GM23338 (cell line): ENCODE measurements around the gene MYO18A. TPM values are rescaled to one million over a fixed set of nuclear protein-coding genes. Genes with fewer than 3 reads are reported as not detected.
"Not testable (repeated sequence)": the region's sequence is repeated elsewhere in the genome, so short reads cannot be mapped to it uniquely, and the experiment has no call there.

Experiments used
- ATAC-seq: fragments of 200-7000 bp; cut with Tn5 transposase; 3 replicates; pipeline ENCODE4 v1.9.1; 2020
- DNase-seq: peaks from one replicate; pipeline ENCODE4 v3.0.0-alpha.2; 2015; ENCODE audit warnings: low spot score
- H2AFZ ChIP-seq: fragments of 200-600 bp; sonication (generic); 2 replicates; pipeline ENCODE4 v1.8.0; 2016; ENCODE audit warnings: antibody characterized with exemption, mild to moderate bottlenecking, moderate library complexity
- H3F3A ChIP-seq: fragments of 200-600 bp; sonication (generic); replicated peaks from 2 replicates; pipeline ENCODE4 v1.8.0; 2017; ENCODE audit warnings: antibody characterized with exemption, mixed run types, low read depth
- H3K27ac ChIP-seq: fragments of 200-600 bp; sonication (generic); 2 replicates; pipeline ENCODE4 v1.6.1; 2016; ENCODE audit warnings: low read depth
- H3K27me3 ChIP-seq: fragments of 200-600 bp; sonication (generic); 2 replicates; pipeline ENCODE4 v1.8.0; 2016; ENCODE audit warnings: mild to moderate bottlenecking, mixed run types, moderate library complexity; ENCODE audit not compliant: insufficient read depth
- H3K36me3 ChIP-seq: fragments of 200-600 bp; sonication (generic); 2 replicates; pipeline ENCODE4 v1.8.0; 2016; ENCODE audit warnings: mild to moderate bottlenecking; ENCODE audit not compliant: insufficient read depth
- H3K4me1 ChIP-seq: fragments of 200-600 bp; sonication (generic); 2 replicates; pipeline ENCODE4 v1.8.0; 2016; ENCODE audit warnings: mild to moderate bottlenecking, moderate library complexity; ENCODE audit not compliant: insufficient read depth
- H3K4me2 ChIP-seq: fragments of 200-600 bp; sonication (generic); 2 replicates; pipeline ENCODE4 v1.7.1; 2017; ENCODE audit warnings: mixed run types
- H3K4me3 ChIP-seq: fragments of 200-600 bp; sonication (generic); 2 replicates; pipeline ENCODE4 v1.6.1; 2016; ENCODE audit warnings: mixed run types
- H3K79me2 ChIP-seq: fragments of 200-600 bp; sonication (generic); replicated peaks from 2 replicates; pipeline ENCODE4 v1.8.0; 2017; ENCODE audit warnings: mild to moderate bottlenecking; ENCODE audit not compliant: insufficient read depth
- H3K9me2 ChIP-seq: fragments of 200-600 bp; sonication (generic); 2 replicates; pipeline ENCODE4 v1.8.0; 2017; ENCODE audit not compliant: insufficient read depth
- H4K20me1 ChIP-seq: fragments of 200-600 bp; sonication (generic); replicated peaks from 2 replicates; pipeline ENCODE4 v1.8.0; 2017; ENCODE audit warnings: mild to moderate bottlenecking; ENCODE audit not compliant: insufficient read depth
- H3K27ac Mint-ChIP-seq: 2 replicates; pipeline ENCODE4 v1.8.0; 2020; ENCODE audit warnings: inconsistent platforms, mild to moderate bottlenecking, moderate library complexity, mixed read lengths
- H3K27me3 Mint-ChIP-seq: 3 replicates; pipeline ENCODE4 v1.8.0; 2022; ENCODE audit warnings: low read depth, mild to moderate bottlenecking, moderate library complexity, mixed read lengths, inconsistent platforms; ENCODE audit not compliant: insufficient read depth, poor library complexity
- H3K36me3 Mint-ChIP-seq: 3 replicates; pipeline ENCODE4 v1.8.0; 2021; ENCODE audit warnings: low read depth, mild to moderate bottlenecking, inconsistent platforms, moderate library complexity, mixed read lengths
- H3K4me1 Mint-ChIP-seq: 3 replicates; pipeline ENCODE4 v1.8.0; 2020; ENCODE audit warnings: mild to moderate bottlenecking, inconsistent platforms, mixed read lengths
- H3K4me3 Mint-ChIP-seq: 3 replicates; pipeline ENCODE4 v1.8.0; 2021; ENCODE audit warnings: moderate library complexity, mild to moderate bottlenecking, inconsistent platforms, mixed read lengths
- H3K9me3 Mint-ChIP-seq: 3 replicates; pipeline ENCODE4 v1.8.0; 2020; ENCODE audit warnings: moderate library complexity, mild to moderate bottlenecking, inconsistent platforms, mixed read lengths
- ETS1 ChIP-seq: IDR thresholded peaks from 2 replicates; pipeline ENCODE4 v1.6.1; 2016; ENCODE audit warnings: antibody characterized with exemption
- JUNB ChIP-seq: IDR thresholded peaks from one replicate; pipeline ENCODE4 v1.6.1; 2016; ENCODE audit warnings: antibody characterized with exemption; ENCODE audit not compliant: unreplicated experiment
- NANOG ChIP-seq: IDR thresholded peaks from 2 replicates; pipeline ENCODE4 v1.6.1; 2016; ENCODE audit warnings: antibody characterized with exemption, borderline replicate concordance
- POLR2AphosphoS5 ChIP-seq: IDR thresholded peaks from 2 replicates; pipeline ENCODE4 v1.6.1; 2016; ENCODE audit warnings: antibody characterized with exemption, low read depth
- REST ChIP-seq: IDR thresholded peaks from one replicate; pipeline ENCODE4 v1.6.1; 2018; ENCODE audit warnings: antibody characterized with exemption; ENCODE audit not compliant: unreplicated experiment
- STAT1 ChIP-seq: IDR thresholded peaks from one replicate; pipeline ENCODE4 v1.6.1; 2016; ENCODE audit warnings: antibody characterized with exemption; ENCODE audit not compliant: unreplicated experiment
- ZNF114 ChIP-seq: fragments of 250-450 bp; sonication (Bioruptor Pico); IDR thresholded peaks from 2 replicates; pipeline ENCODE4 v1.5.0; 2020; ENCODE audit warnings: mild to moderate bottlenecking, moderate library complexity
- ZNF331 ChIP-seq: fragments of 250-450 bp; sonication (Bioruptor Pico); IDR thresholded peaks from 2 replicates; pipeline ENCODE4 v1.5.0; 2020; ENCODE audit warnings: low read depth, mild to moderate bottlenecking, moderate library complexity
- ZNF462 ChIP-seq: fragments of 250-450 bp; sonication (Bioruptor Pico); IDR thresholded peaks from 2 replicates; pipeline ENCODE4 v1.5.0; 2020; ENCODE audit warnings: mild to moderate bottlenecking, moderate library complexity
- polyA plus RNA-seq: library from polyadenylated mRNA; unstranded; fragments of >200 nt; fragmentation: Nextera tagmentation; extraction: Ambion mirVana; gene quantifications from 2 replicates; pipeline ENCODE4 v1.2.1, GENCODE V29; 2016
- total RNA-seq: library from RNA; depleted of rRNA; stranded (reverse); fragments of >200 nt; shearing (Covaris generic); gene quantifications from 2 replicates; pipeline ENCODE4 v1.2.3, GENCODE V29; 2014

MYO18A gene
- total and polyA plus RNA-seq, 2 experiments from 2014 or later: 18.3 to 37.5 TPM

GRCh38 chr17:29147682-29148081 is 32.5 kb downstream of the MYO18A start (continued):
- TF ChIP-seq REST (no peak), NANOG (no peak), ZNF114 (CRISPR knock-in tag) (no peak)

GRCh38 chr17:29147228-29147627 is 33.0 kb downstream of the MYO18A start:
- not testable (repeated sequence) for H3K9me2 ChIP-seq, H3K27me3 Mint-ChIP-seq, H3F3A ChIP-seq, H3K4me3 ChIP-seq, H3K27ac Mint-ChIP-seq, H3K36me3 ChIP-seq, H3K27me3 ChIP-seq, H3K27ac ChIP-seq, H3K4me3 Mint-ChIP-seq, H3K9me3 Mint-ChIP-seq, H3K36me3 Mint-ChIP-seq, H2AFZ ChIP-seq, ATAC-seq, DNase-seq, H3K4me2 ChIP-seq
- H3K4me1 Mint-ChIP-seq: peaks cover 41% of the 10 kb centered on the region
- Histone ChIP-seq H3K79me2 (peaks cover 13% of the 10 kb centered on the region), H4K20me1 (peaks cover 11% of the 10 kb centered on the region; the same call in 1 of the 2 replicates), H3K4me1 (peaks cover 23% of the 10 kb centered on the region)

- Histone ChIP-seq H3K9me2 (no peaks in the 10 kb centered on the region), H3K36me3 (no peaks in the 10 kb centered on the region; the same call in 1 of the 2 replicates), H3K4me2 (no peak overlapping the region), H3F3A (peaks cover 5% of the 10 kb centered on the region), H2AFZ (no peak overlapping the region), H3K79me2 (peaks cover 13% of the 10 kb centered on the region), H3K27ac (no peak overlapping the region), H3K4me3 (no peak overlapping the region), H3K27me3 (no peaks in the 10 kb centered on the region), H3K4me1 (peaks cover 25% of the 10 kb centered on the region), H4K20me1 (peaks cover 11% of the 10 kb centered on the region; the same call in 1 of the 2 replicates)
- Mint-ChIP-seq H3K4me1 (peaks cover 40% of the 10 kb centered on the region), H3K27me3 (peaks cover 4% of the 10 kb centered on the region), H3K4me3 (no peak overlapping the region), H3K36me3 (no peaks in the 10 kb centered on the region; the same call in 2 of the 3 replicates), H3K9me3 (no peaks in the 10 kb centered on the region), H3K27ac (peak overlapping the region; percentile 49; the same call in 1 of the 2 replicates)
- no peak for DNase-seq
- ATAC-seq: no peak
- TF ChIP-seq ZNF462 (CRISPR knock-in tag) (no peak), NANOG (no peak), JUNB (no peak), ETS1 (no peak), ZNF331 (CRISPR knock-in tag) (no peak), STAT1 (no peak), POLR2AphosphoS5 (no peak), ZNF114 (CRISPR knock-in tag) (no peak)
These were observed 33.7 kb downstream of the MYO18A start for GRCh38 chr17:29146369-29146972.
